ENCODE data around the gene UBE2O.

Gene UBE2O

GRCh38 chr17:76437467-76438402, 15.2 kb downstream of the UBE2O start:
- no peak for DNase-seq

- no peak for DNase-seq
These were observed 17.2 kb downstream of the UBE2O start for GRCh38 chr17:76435751-76436150.

- DNase-seq = no peak
These were observed 18.1 kb downstream of the UBE2O start for GRCh38 chr17:76434870-76435269.

- DNase-seq = no peak
These were observed 19.3 kb downstream of the UBE2O start for GRCh38 chr17:76433693-76434092.

GRCh38 chr17:76432712-76433336, 20.1 kb downstream of the UBE2O start:
- DNase-seq = no peak

GRCh38 chr17:76432004-76432403, 20.9 kb downstream of the UBE2O start:
- no peak for DNase-seq

GRCh38 chr17:76431509-76431908, 21.4 kb downstream of the UBE2O start:
- DNase-seq = no peak

GRCh38 chr17:76428511-76428910, 24.4 kb downstream of the UBE2O start:
- DNase-seq = no peak

- DNase-seq = no peak
These were observed 25.3 kb downstream of the UBE2O start for GRCh38 chr17:76427501-76428231.

- no peak for DNase-seq
These were observed 26.1 kb downstream of the UBE2O start for GRCh38 chr17:76426853-76427252.

- no peak for DNase-seq
These were observed 30.1 kb downstream of the UBE2O start for GRCh38 chr17:76422860-76423259.

GRCh38 chr17:76422406-76422805, 30.5 kb downstream of the UBE2O start:
- DNase-seq = no peak

- no peak for DNase-seq
These were observed 31.9 kb downstream of the UBE2O start for GRCh38 chr17:76421044-76421407.

- DNase-seq = no peak
These were observed 32.5 kb downstream of the UBE2O start for GRCh38 chr17:76420356-76421043.

- no peak for DNase-seq
These were observed 33.2 kb downstream of the UBE2O start for GRCh38 chr17:76419576-76420260.

- no peak for DNase-seq
These were observed 35.3 kb downstream of the UBE2O start for GRCh38 chr17:76417499-76418143.

- DNase-seq = no peak
These were observed 36.1 kb downstream of the UBE2O start for GRCh38 chr17:76416899-76417298.

- no peak for DNase-seq
These were observed 36.5 kb downstream of the UBE2O start for GRCh38 chr17:76416457-76416856.

- DNase-seq = no peak
These were observed 37.2 kb downstream of the UBE2O start for GRCh38 chr17:76415786-76416185.

GRCh38 chr17:76414334-76415295, 38.3 kb downstream of the UBE2O start:
- no peak for DNase-seq

GRCh38 chr17:76411247-76411646, 41.7 kb downstream of the UBE2O start:
- no peak for DNase-seq

Measured in activated CD4-positive, alpha-beta T cell treated with anti-CD3 and anti-CD28 coated beads for 4 hours (primary cell).